Globus pallidus (tissue), 1 donor: ENCODE measurements around the gene FAM47E.

ENCODE experiments used
- DNase-seq: peaks from one replicate; pipeline ENCODE4 v3.0.0-alpha.2; 2015; ENCODE audit warnings: low spot score

FAM47E gene

DNA sequence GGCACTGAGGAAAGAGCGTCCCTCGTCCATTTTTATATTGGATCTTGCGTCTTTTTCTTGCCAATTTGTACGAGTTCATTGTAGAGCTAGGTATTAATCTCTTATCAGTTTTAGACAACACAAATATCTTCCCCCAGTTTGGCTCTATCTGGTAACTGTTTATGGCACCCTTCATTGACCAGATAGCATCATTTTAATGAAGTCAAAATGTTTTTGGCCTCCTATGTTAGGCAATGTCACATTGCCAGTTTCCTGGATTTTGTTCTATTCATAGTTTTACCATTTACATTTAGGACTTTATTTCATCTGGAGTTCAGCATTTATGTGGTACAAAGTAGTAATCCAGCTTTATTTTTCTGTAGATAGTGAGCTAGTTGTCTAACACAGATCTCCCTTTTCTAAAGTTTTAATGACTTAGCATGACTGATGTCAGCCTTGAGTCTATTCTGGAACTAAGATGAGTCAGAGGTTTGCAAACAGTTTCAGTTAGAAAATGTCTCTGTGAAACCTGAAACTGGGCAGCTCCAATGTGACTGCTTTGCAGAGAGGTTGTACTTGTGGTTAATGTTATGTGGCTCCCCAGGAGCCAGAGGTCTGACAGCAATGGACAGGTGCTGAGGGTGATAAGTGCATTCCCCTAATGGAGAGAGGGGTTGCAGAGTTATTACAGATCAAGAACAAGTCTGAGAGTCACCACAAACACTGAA, 49.7 kb downstream of the FAM47E start:
- DNase-seq, result no peak

- DNase-seq, result no peak
These were observed 50.2 kb downstream of the FAM47E start for GRCh38 chr4:76301775-76302162.

GRCh38 chr4:76302826-76303438, 51.4 kb downstream of the FAM47E start:
- DNase-seq, result no peak

GRCh38 chr4:76305033-76305687, 53.6 kb downstream of the FAM47E start:
- no peak for DNase-seq

GRCh38 chr4:76305971-76306881, 54.7 kb downstream of the FAM47E start, which contains the start of gene STBD1:
Gene STBD1, plus strand, starts transcription at chr4:76306733. Its CDS starts 37 bp downstream, at chr4:76306770.
- DNase-seq, result peak; percentile 26

DNA sequence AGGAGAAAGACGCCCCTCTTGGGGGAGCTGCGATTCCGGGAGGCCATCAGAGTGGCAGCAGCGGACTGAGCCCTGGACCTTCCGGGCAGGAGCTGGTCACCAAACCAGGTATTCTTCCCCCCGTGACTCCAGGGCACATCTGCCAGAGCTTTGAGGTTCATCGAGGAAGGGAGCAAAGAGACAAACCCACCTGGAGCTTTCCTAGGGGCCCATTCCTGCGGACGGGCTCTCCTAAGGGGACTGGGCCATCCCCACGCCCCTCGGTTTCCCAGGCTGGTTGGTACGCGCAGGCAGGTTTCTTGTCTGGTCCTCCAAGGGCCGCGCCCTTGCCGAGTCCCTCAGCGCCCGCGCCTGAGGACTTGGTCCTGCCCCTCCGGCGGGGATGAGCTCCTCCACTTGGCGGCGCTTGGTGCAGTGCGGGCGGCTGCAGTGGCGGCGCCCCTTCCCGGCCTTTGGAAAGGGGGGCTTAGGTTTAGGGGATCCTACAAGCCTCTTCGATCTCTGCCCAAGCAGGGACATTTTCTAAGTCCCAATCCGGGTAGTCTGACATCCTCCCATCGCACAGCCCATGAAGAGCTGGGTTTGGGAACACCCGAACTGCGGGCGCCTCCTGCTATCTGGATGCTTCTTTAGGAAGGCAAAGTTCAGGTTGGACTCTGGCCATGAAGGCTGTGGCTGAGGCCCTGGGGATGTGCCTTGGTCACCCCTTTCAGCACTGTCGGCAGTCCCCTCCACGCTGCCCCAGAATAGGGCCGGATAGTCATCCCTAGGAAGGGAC, 55.5 kb downstream of the FAM47E start:
- peak; percentile 38 for DNase-seq

DNA sequence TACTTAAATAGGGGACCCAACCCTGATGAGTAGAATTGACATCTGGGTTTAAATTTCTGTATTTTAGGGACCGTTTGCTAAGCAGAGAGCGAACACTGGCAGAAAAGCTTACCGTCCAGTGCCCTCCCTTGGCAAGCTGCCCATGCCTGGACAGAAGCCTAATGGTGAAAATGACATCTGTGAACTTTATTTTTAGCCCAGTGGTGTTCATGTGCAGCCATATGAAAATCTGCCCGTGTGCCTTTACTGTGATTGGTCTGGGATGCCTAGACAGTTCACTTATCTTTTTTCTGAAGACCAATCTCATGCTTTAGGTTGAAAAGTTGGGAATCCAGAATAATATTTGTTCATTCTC, 56.1 kb downstream of the FAM47E start:
- DNase-seq, result no peak

GRCh38 chr4:76308548-76308947, 57.0 kb downstream of the FAM47E start:
- DNase-seq, result no peak

- DNase-seq, result no peak
These were observed 58.5 kb downstream of the FAM47E start for GRCh38 chr4:76309939-76310550.

GRCh38 chr4:76310683-76311082, 59.2 kb downstream of the FAM47E start:
- no peak for DNase-seq

GRCh38 chr4:76311896-76312331, 60.4 kb downstream of the FAM47E start:
- DNase-seq, result no peak

GRCh38 chr4:76312457-76312856, 60.9 kb downstream of the FAM47E start:
- no peak for DNase-seq

GRCh38 chr4:76313547-76313946, 62.0 kb downstream of the FAM47E start:
- no peak for DNase-seq

- DNase-seq, result no peak
These were observed 63.9 kb downstream of the FAM47E start for GRCh38 chr4:76315267-76315918.

DNA sequence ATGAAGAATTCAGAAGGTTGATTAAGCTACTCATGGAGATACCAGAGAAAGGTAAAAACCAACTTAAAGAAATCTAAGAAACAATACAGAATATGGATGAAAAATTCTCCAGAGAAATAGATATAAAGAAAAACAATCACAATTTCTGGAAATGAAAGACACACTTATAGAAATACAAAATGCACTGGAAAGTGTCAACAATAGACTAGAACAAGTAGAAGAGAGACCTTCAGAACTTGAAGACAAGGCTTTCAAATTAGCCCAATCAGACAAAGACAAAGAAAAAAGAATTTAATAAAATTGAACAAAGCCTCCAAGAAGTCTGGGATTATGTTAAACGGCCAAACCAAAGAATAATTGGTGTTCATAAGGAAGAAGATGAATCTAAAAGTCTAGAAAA, 64.6 kb downstream of the FAM47E start:
- DNase-seq, result no peak

- no peak for DNase-seq
These were observed 70.7 kb downstream of the FAM47E start for GRCh38 chr4:76322236-76322635.

DNA sequence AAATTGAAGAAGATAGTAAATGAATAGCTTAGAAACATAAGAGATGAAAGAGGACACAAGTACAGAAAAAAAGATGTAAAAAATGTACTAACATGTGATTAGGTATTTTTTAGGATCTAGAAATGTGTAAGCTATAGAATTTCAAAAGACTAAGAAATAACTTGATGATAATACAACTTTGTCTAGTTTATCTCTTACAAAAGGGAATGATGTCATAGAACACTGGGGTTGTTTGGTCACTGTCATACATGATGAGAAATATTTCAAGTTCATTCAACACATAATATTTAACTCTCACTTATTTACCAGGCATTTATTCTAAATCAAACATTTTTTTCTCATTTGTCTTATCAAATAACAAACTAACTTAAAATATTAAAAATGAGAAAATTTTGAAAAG, 73.6 kb downstream of the FAM47E start:
- DNase-seq, result no peak

GRCh38 chr4:76326515-76326914, 75.0 kb downstream of the FAM47E start:
- no peak for DNase-seq
